Embryonic facial prominence (tissue), 1 donor: ENCODE measurements around the gene H2AZ2.
"Not testable (repeated sequence)": the region's sequence is repeated elsewhere in the genome, so short reads cannot be mapped to it uniquely, and the experiment has no call there.

ENCODE experiments used
- DNase-seq: peaks from one replicate; pipeline ENCODE4 v3.0.0-alpha.2; 2016; ENCODE audit errors: extremely low spot score

The H2AZ2 gene

DNA sequence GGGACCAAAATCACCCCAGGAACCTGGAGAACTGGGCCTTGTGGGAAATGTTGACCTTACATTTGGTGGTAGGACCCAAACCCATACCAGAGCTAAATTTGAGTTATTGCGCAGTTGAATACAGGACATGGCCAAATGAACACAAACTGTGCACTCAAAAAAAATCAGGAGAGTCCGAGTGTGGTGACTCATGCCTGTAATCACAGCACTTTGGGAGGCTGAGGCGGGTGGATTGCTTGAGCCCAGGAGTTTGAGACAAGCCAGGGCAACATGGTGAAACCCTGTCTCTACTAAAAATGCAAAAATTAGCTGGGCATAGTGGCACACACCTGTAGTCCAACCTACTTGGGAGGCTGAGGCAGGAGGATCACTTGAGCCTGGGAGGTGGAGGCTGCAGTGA is 62.7 kb downstream of the H2AZ2 start:
- not testable (repeated sequence) for DNase-seq

DNA sequence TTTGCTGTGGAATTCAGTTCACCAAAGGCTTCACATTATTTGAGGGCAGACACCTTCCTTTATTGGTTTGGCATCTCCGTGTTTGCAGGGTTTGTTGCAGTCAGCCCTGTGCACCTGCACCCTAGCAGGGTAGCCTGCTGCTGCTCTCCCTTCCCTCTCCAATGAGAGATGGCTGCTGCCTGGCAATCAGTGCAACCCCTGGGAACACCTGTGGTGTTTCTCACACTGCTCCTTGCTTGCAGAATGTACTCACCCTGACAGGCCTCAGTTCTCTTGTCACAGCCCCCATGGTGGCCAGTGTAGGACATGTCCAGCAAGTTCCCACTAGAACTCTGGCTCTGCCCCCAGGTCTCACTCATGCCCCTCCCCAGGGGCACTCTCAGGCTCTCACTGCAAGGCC is 63.5 kb downstream of the H2AZ2 start:
- DNase-seq = no peak

DNA sequence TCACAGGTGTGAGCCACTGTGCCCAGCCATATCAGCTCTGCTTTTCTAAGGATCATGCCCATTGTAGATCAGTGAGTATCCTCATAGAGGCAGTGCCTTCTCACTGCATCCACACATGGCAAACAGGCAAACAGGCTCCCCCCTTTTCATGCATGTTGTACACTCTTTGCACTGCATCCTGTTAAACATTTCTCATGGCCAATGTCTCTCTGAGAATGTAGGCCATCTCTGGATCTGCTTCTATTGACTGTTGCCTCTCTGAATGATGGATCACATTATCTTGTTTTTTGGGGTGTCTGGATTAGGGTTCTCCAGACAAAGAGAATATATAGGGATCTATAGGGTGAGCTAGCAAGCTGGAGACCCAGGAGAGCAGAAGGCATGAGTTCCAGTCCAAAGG is 64.5 kb downstream of the H2AZ2 start:
- DNase-seq = no peak

DNA sequence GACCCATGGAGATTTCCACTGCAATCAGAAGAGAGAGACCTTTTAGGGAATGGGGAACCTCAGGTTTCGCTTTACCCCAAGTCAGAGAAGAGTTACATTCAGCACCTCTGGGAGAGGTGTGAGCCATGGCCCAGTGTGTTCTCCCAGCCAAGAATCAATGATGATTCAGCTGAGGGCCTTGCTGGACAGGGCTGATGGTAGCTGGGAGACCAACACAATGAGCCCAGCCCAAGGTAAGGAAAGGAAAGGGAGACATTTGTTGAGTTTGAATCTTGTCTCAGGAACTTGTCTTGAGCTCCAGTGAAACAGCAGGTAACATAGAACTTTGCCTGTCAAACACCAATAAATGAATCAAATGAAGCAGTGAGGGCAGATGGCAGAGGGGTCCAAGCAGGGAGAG is 65.4 kb downstream of the H2AZ2 start:
- DNase-seq = no peak
